ENCODE data around the gene WDR35. TPM values are rescaled to one million over a fixed set of nuclear protein-coding genes. Genes with fewer than 3 reads are reported as not detected.
A peak's percentile ranks its signal among the peaks of the same experiment; 100 is the strongest.

Gene WDR35
- total RNA-seq, result 5.1 TPM
- long read RNA-seq, full-length matches to known transcripts, result 1 of 1 reads
- long read RNA-seq, partial matches to known transcripts, result 0 of 1 reads
- long read RNA-seq, other reads (novel, unspliced or antisense), result 0 of 1 reads

GRCh38 chr2:19989667-19990415 is at the start of gene WDR35:
Gene WDR35 (minus strand): TSS chr2:19990105. CDS start chr2:19990015, 90 bp downstream.
- intact Hi-C loops (cut with DNase I), result no loop called here
- DNase-seq (ENCODE audit: low spot score), result peak; percentile 93

GRCh38 chr2:20037660-20038059 is 47.8 kb upstream of the WDR35 start:
- intact Hi-C loops (cut with DNase I), result no loop called here

GRCh38 chr2:20035955-20036666 is 46.2 kb upstream of the WDR35 start:
- DNase-seq (ENCODE audit: low spot score), result no peak
- intact Hi-C loops (cut with DNase I), result no loop called here

More at GRCh38 chr2:20037660-20038059, 47.8 kb upstream of the WDR35 start:
- no peak for DNase-seq (ENCODE audit: low spot score)

GRCh38 chr2:20034821-20035220 is 44.9 kb upstream of the WDR35 start:
- intact Hi-C loops (cut with DNase I), result no loop called here
- no peak for DNase-seq (ENCODE audit: low spot score)

GRCh38 chr2:20034218-20034617 is 44.3 kb upstream of the WDR35 start:
- DNase-seq (ENCODE audit: low spot score), result no peak
- intact Hi-C loops (cut with DNase I), result no loop called here

- intact Hi-C loops (cut with DNase I), result no loop called here
- DNase-seq (ENCODE audit: low spot score), result no peak
Measured at GRCh38 chr2:20033322-20033721, 43.4 kb upstream of the WDR35 start.

- intact Hi-C loops (cut with DNase I), result no loop called here
- DNase-seq (ENCODE audit: low spot score), result no peak
Measured at GRCh38 chr2:20030224-20030623, 40.3 kb upstream of the WDR35 start.

- intact Hi-C loops (cut with DNase I), result no loop called here
- no peak for DNase-seq (ENCODE audit: low spot score)
Measured at GRCh38 chr2:20027705-20028434, 38.0 kb upstream of the WDR35 start.

GRCh38 chr2:20027260-20027677 is 37.4 kb upstream of the WDR35 start:
- DNase-seq (ENCODE audit: low spot score), result no peak
- intact Hi-C loops (cut with DNase I), result no loop called here

- no peak for DNase-seq (ENCODE audit: low spot score)
- intact Hi-C loops (cut with DNase I), result no loop called here
Measured at GRCh38 chr2:20025065-20025786, 35.3 kb upstream of the WDR35 start.

- intact Hi-C loops (cut with DNase I), result no loop called here
Measured at GRCh38 chr2:20023688-20024087, 33.8 kb upstream of the WDR35 start.

GRCh38 chr2:20021405-20022009 is 31.6 kb upstream of the WDR35 start:
- intact Hi-C loops (cut with DNase I), result no loop called here
- DNase-seq (ENCODE audit: low spot score), result no peak

More at GRCh38 chr2:20023688-20024087, 33.8 kb upstream of the WDR35 start:
- no peak for DNase-seq (ENCODE audit: low spot score)

- no peak for DNase-seq (ENCODE audit: low spot score)
- intact Hi-C loops (cut with DNase I), result no loop called here
Measured at GRCh38 chr2:20019747-20020146, 29.8 kb upstream of the WDR35 start.

GRCh38 chr2:20018601-20019152 is 28.8 kb upstream of the WDR35 start:
- intact Hi-C loops (cut with DNase I), result no loop called here

GRCh38 chr2:20016346-20016745 is 26.4 kb upstream of the WDR35 start:
- no peak for DNase-seq (ENCODE audit: low spot score)
- intact Hi-C loops (cut with DNase I), result no loop called here

More at GRCh38 chr2:20018601-20019152, 28.8 kb upstream of the WDR35 start:
- no peak for DNase-seq (ENCODE audit: low spot score)

GRCh38 chr2:20015482-20016083 is 25.7 kb upstream of the WDR35 start:
- DNase-seq (ENCODE audit: low spot score), result no peak
- intact Hi-C loops (cut with DNase I), result loop anchor here (2.0 kb wide), 1 partner anchor 83 kb away; no protein-coding TSS in a partner anchor

- intact Hi-C loops (cut with DNase I), result no loop called here
- DNase-seq (ENCODE audit: low spot score), result no peak
Measured at GRCh38 chr2:20013126-20013849, 23.4 kb upstream of the WDR35 start.
